Measurements from ENCODE around the gene RCC2.
"Not testable (repeated sequence)": the region's sequence is repeated elsewhere in the genome, so short reads cannot be mapped to it uniquely, and the experiment has no call there.

The RCC2 gene

GRCh38 chr1:17419626-17420328, 19.7 kb downstream of the RCC2 start:
- peak; percentile 78 for DNase-seq (ENCODE audit: low spot score)
- no peak for FAIRE-seq

GRCh38 chr1:17416389-17416788, 23.1 kb downstream of the RCC2 start:
- no peak for FAIRE-seq
- DNase-seq (ENCODE audit: low spot score), result no peak

GRCh38 chr1:17414022-17414421, 25.5 kb downstream of the RCC2 start:
- FAIRE-seq (no peak), DNase-seq (ENCODE audit: low spot score) (no peak)

GRCh38 chr1:17412093-17412870, 27.2 kb downstream of the RCC2 start:
- DNase-seq (ENCODE audit: low spot score), result no peak

GRCh38 chr1:17409391-17409811, 30.1 kb downstream of the RCC2 start:
- DNase-seq (ENCODE audit: low spot score), result no peak
- FAIRE-seq, result no peak

More at GRCh38 chr1:17412093-17412870, 27.2 kb downstream of the RCC2 start:
- FAIRE-seq, result no peak

GRCh38 chr1:17407786-17408514, 31.5 kb downstream of the RCC2 start:
- FAIRE-seq; DNase-seq (ENCODE audit: low spot score): not testable (repeated sequence)

- DNase-seq (ENCODE audit: low spot score), result not testable (repeated sequence)
These were observed 32.6 kb downstream of the RCC2 start for GRCh38 chr1:17406760-17407475.

GRCh38 chr1:17405898-17406759, 33.3 kb downstream of the RCC2 start:
- peak; percentile 79 for DNase-seq (ENCODE audit: low spot score)
- FAIRE-seq, result peak; percentile 5

More at GRCh38 chr1:17406760-17407475, 32.6 kb downstream of the RCC2 start:
- not testable (repeated sequence) for FAIRE-seq

GRCh38 chr1:17404820-17405219, 34.7 kb downstream of the RCC2 start:
- FAIRE-seq (no peak), DNase-seq (ENCODE audit: low spot score) (no peak)

- FAIRE-seq (no peak), DNase-seq (ENCODE audit: low spot score) (no peak)
These were observed 35.3 kb downstream of the RCC2 start for GRCh38 chr1:17404034-17404684.

- DNase-seq (ENCODE audit: low spot score), result no peak
- no peak for FAIRE-seq
These were observed 36.4 kb downstream of the RCC2 start for GRCh38 chr1:17403081-17403480.

- FAIRE-seq (no peak), DNase-seq (ENCODE audit: low spot score) (no peak)
These were observed 37.6 kb downstream of the RCC2 start for GRCh38 chr1:17401841-17402240.

- DNase-seq (ENCODE audit: low spot score) (no peak), FAIRE-seq (no peak)
These were observed 38.6 kb downstream of the RCC2 start for GRCh38 chr1:17400725-17401341.

GRCh38 chr1:17397910-17398695, 41.4 kb downstream of the RCC2 start:
- no peak for DNase-seq (ENCODE audit: low spot score)
- no peak for FAIRE-seq

- DNase-seq (ENCODE audit: low spot score) (no peak), FAIRE-seq (no peak)
These were observed 46.2 kb downstream of the RCC2 start for GRCh38 chr1:17393230-17393629.

GRCh38 chr1:17392199-17392740, 47.2 kb downstream of the RCC2 start:
- no peak for FAIRE-seq

GRCh38 chr1:17381161-17381560, 58.3 kb downstream of the RCC2 start:
- FAIRE-seq, result no peak
- no peak for DNase-seq (ENCODE audit: low spot score)

More at GRCh38 chr1:17392199-17392740, 47.2 kb downstream of the RCC2 start:
- no peak for DNase-seq (ENCODE audit: low spot score)

GRCh38 chr1:17377325-17377953, 62.0 kb downstream of the RCC2 start:
- DNase-seq (ENCODE audit: low spot score) (no peak), FAIRE-seq (no peak)
